Inflammatory macrophage treated with lipopolysaccharide for 4 hours (primary cell): ENCODE results near the gene CCDC69.
"Not testable (repeated sequence)": the region's sequence is repeated elsewhere in the genome, so short reads cannot be mapped to it uniquely, and the experiment has no call there.

Experiments used
- DNase-seq: peaks from one replicate; pipeline ENCODE4 v3.0.0-alpha.2; 2020

Gene CCDC69

GRCh38 chr5:151186538-151186937 lies 37.4 kb downstream of the CCDC69 start:
- DNase-seq: no peak

- DNase-seq: no peak
Measured at GRCh38 chr5:151186052-151186451, 37.8 kb downstream of the CCDC69 start.

GRCh38 chr5:151184316-151185042 lies 39.4 kb downstream of the CCDC69 start:
- no peak for DNase-seq

- no peak for DNase-seq
Measured at GRCh38 chr5:151183456-151184245, 40.2 kb downstream of the CCDC69 start.

GRCh38 chr5:151182976-151183375 lies 40.9 kb downstream of the CCDC69 start:
- no peak for DNase-seq

- DNase-seq: no peak
Measured at GRCh38 chr5:151182524-151182900, 41.4 kb downstream of the CCDC69 start.

- no peak for DNase-seq
Measured at GRCh38 chr5:151181818-151182523, 41.9 kb downstream of the CCDC69 start.

- no peak for DNase-seq
Measured at GRCh38 chr5:151180291-151180690, 43.6 kb downstream of the CCDC69 start.

- DNase-seq: no peak
Measured at GRCh38 chr5:151179489-151179840, 44.4 kb downstream of the CCDC69 start.

GRCh38 chr5:151178777-151179488 lies 45.0 kb downstream of the CCDC69 start:
- DNase-seq: no peak

GRCh38 chr5:151178372-151178771 lies 45.5 kb downstream of the CCDC69 start:
- no peak for DNase-seq

GRCh38 chr5:151176268-151176667 lies 47.6 kb downstream of the CCDC69 start:
- DNase-seq: not testable (repeated sequence)

GRCh38 chr5:151174612-151175101 lies 49.2 kb downstream of the CCDC69 start:
- DNase-seq: no peak

GRCh38 chr5:151173711-151174611 lies 49.9 kb downstream of the CCDC69 start:
- DNase-seq: no peak

GRCh38 chr5:151171529-151171928 lies 52.4 kb downstream of the CCDC69 start:
- peak; percentile 53 for DNase-seq

GRCh38 chr5:151168602-151169344 lies 55.1 kb downstream of the CCDC69 start:
- no peak for DNase-seq

- no peak for DNase-seq
Measured at GRCh38 chr5:151167022-151167421, 56.9 kb downstream of the CCDC69 start.

- DNase-seq: peak; percentile 76
Measured at GRCh38 chr5:151164687-151165392, 59.1 kb downstream of the CCDC69 start.

GRCh38 chr5:151162776-151163175 lies 61.1 kb downstream of the CCDC69 start:
- no peak for DNase-seq

- no peak for DNase-seq
Measured at GRCh38 chr5:151159649-151160373, 64.1 kb downstream of the CCDC69 start.
